ENCODE data around the gene ALB.

Gene ALB

DNA sequence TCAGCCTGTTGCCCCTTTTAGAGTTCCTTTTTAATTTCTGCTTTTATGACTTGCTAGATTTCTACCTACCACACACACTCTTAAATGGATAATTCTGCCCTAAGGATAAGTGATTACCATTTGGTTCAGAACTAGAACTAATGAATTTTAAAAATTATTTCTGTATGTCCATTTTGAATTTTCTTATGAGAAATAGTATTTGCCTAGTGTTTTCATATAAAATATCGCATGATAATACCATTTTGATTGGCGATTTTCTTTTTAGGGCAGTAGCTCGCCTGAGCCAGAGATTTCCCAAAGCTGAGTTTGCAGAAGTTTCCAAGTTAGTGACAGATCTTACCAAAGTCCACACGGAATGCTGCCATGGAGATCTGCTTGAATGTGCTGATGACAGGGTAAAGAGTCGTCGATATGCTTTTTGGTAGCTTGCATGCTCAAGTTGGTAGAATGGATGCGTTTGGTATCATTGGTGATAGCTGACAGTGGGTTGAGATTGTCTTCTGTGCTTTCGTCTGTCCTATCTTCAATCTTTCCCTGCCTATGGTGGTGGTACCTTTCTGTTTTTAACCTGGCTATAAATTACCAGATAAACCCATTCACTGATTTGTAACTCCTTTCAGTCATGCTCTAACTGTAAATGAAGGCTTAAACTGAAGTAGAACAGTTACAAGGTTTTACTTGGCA, 7.8 kb downstream of the ALB start:
- no peak overlapping the region for H3K4me3 ChIP-seq (ENCODE audit: control insufficient read depth, low read depth, low read length)
- DNase-seq (ENCODE audit: low read depth) = no peak
- TF ChIP-seq, protein P1, sequence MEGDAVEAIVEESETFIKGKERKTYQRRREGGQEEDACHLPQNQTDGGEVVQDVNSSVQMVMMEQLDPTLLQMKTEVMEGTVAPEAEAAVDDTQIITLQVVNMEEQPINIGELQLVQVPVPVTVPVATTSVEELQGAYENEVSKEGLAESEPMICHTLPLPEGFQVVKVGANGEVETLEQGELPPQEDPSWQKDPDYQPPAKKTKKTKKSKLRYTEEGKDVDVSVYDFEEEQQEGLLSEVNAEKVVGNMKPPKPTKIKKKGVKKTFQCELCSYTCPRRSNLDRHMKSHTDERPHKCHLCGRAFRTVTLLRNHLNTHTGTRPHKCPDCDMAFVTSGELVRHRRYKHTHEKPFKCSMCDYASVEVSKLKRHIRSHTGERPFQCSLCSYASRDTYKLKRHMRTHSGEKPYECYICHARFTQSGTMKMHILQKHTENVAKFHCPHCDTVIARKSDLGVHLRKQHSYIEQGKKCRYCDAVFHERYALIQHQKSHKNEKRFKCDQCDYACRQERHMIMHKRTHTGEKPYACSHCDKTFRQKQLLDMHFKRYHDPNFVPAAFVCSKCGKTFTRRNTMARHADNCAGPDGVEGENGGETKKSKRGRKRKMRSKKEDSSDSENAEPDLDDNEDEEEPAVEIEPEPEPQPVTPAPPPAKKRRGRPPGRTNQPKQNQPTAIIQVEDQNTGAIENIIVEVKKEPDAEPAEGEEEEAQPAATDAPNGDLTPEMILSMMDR (IDR thresholded peaks at IDR 0.05; ENCODE audit: control insufficient read depth, insufficient read depth, low read depth, low read length, missing control alignments) = no peak

DNA sequence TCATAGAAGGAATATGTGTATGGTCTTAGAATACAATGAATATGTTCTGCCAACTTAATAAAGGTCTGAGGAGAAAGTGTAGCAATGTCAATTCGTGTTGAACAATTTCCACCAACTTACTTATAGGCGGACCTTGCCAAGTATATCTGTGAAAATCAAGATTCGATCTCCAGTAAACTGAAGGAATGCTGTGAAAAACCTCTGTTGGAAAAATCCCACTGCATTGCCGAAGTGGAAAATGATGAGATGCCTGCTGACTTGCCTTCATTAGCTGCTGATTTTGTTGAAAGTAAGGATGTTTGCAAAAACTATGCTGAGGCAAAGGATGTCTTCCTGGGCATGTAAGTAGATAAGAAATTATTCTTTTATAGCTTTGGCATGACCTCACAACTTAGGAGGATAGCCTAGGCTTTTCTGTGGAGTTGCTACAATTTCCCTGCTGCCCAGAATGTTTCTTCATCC, 9.2 kb downstream of the ALB start:
- no peak for DNase-seq (ENCODE audit: low read depth)
- TF ChIP-seq, protein P1 (IDR thresholded peaks at IDR 0.05; ENCODE audit: control insufficient read depth, insufficient read depth, low read depth, low read length, missing control alignments) = no peak
- H3K4me3 ChIP-seq (ENCODE audit: control insufficient read depth, low read depth, low read length) = no peak overlapping the region

DNA sequence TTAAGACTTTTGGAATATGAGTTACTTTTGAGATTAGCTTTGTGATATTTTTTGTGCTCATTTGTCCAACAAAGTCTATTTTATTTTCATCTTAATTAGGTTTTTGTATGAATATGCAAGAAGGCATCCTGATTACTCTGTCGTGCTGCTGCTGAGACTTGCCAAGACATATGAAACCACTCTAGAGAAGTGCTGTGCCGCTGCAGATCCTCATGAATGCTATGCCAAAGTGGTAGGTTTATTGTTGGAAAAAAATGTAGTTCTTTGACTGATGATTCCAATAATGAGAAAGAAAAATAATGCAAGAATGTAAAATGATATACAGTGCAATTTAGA, 10.8 kb downstream of the ALB start:
- DNase-seq (ENCODE audit: low read depth) = no peak
- TF ChIP-seq, protein P1 (IDR thresholded peaks at IDR 0.05; ENCODE audit: control insufficient read depth, insufficient read depth, low read depth, low read length, missing control alignments) = no peak
- no peak overlapping the region for H3K4me3 ChIP-seq (ENCODE audit: control insufficient read depth, low read depth, low read length)

DNA sequence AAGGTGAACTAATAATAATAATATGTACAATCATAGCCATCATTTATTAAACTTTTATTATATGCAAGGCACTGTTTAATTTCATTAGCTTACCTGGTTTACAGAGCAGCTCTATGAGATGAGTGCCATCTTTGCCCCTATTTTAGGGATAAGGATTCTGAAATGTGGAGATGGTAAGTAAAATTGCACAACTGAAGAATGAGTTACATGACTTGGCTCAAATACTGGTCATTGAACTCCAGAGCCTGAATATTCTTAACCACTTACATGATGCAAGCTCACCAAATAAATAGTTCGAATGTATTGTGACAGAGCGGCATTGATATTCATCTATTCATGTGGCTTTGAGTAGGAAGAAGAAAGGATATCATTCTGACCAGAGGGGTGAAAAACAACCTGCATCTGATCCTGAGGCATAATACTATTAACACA, 11.7 kb downstream of the ALB start:
- H3K4me3 ChIP-seq (ENCODE audit: control insufficient read depth, low read depth, low read length) = no peak overlapping the region
- TF ChIP-seq, protein P1 (IDR thresholded peaks at IDR 0.05; ENCODE audit: control insufficient read depth, insufficient read depth, low read depth, low read length, missing control alignments) = no peak
- DNase-seq (ENCODE audit: low read depth) = no peak

DNA sequence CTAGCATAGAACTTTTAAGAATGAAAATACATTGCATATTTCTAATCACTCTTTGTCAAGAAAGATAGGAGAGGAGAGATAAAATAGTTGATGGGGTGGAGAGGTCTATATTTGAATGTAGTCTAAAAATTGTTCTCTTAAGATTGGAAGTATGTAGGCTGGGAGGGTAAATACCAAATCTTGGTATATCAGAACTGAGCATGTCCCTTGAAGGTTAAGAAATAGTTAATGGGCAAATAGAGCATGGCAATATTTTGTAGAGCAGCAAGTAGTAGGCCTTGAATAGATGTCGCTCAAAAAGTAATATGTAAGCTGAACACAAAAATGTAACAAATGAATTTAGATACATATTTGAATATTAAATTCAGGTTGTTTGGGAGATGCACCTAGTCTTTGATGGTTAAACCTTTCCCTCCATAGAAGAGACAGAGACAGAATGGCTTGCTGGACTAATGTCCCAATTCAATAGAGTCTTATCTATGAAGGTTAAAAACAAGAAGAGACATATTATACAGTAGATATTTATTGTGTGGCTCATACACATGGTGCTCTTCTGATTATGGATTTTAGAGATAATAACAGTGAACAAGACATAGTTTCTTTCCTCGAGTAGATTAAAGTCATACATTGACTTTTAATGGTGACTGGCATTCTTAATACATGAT, 12.5 kb downstream of the ALB start:
- no peak overlapping the region for H3K4me3 ChIP-seq (ENCODE audit: control insufficient read depth, low read depth, low read length)
- no peak for DNase-seq (ENCODE audit: low read depth)
- TF ChIP-seq, protein P1 (IDR thresholded peaks at IDR 0.05; ENCODE audit: control insufficient read depth, insufficient read depth, low read depth, low read length, missing control alignments) = no peak

DNA sequence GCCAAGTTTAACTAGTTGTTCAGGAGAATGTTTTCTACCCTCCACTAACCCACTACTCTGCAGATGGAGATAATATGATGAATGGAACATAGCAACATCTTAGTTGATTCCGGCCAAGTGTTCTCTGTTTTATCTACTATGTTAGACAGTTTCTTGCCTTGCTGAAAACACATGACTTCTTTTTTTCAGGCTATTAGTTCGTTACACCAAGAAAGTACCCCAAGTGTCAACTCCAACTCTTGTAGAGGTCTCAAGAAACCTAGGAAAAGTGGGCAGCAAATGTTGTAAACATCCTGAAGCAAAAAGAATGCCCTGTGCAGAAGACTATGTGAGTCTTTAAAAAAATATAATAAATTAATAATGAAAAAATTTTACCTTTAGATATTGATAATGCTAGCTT, 13.3 kb downstream of the ALB start:
- TF ChIP-seq, protein P1 (IDR thresholded peaks at IDR 0.05; ENCODE audit: control insufficient read depth, insufficient read depth, low read depth, low read length, missing control alignments) = no peak
- no peak overlapping the region for H3K4me3 ChIP-seq (ENCODE audit: control insufficient read depth, low read depth, low read length)

More for the DNA sequence above, 13.3 kb downstream of the ALB start:
- no peak for DNase-seq (ENCODE audit: low read depth)

All from AG09309 (cell line).